MM.1S (cell line): ENCODE results near the gene CHCHD6.

Experiments
- DNase-seq: peaks from one replicate; pipeline ENCODE4 v3.0.0-alpha.2; 2015
- H2AFZ ChIP-seq: fragments of 300-600 bp; sonication (generic); 2 replicates; pipeline ENCODE4 v1.6.0; 2016; ENCODE audit warnings: antibody characterized with exemption, low read length
- H3F3A ChIP-seq: fragments of 300-600 bp; sonication (generic); 2 replicates; pipeline ENCODE4 v1.6.1; 2016; ENCODE audit warnings: mild to moderate bottlenecking, antibody characterized with exemption, low read length, moderate library complexity, mixed read lengths; ENCODE audit not compliant: insufficient read depth
- H3K27ac ChIP-seq: fragments of 300-600 bp; sonication (generic); 2 replicates; pipeline ENCODE4 v1.5.1; 2016; ENCODE audit warnings: mild to moderate bottlenecking, low read length
- H3K27me3 ChIP-seq: fragments of 300-600 bp; sonication (generic); replicated peaks from 2 replicates; pipeline ENCODE4 v1.6.0; 2016; ENCODE audit warnings: low read length; ENCODE audit not compliant: insufficient read depth
- H3K36me3 ChIP-seq: fragments of 300-600 bp; sonication (generic); replicated peaks from 2 replicates; pipeline ENCODE4 v1.6.1; 2016; ENCODE audit warnings: mild to moderate bottlenecking, low read length, mixed read lengths; ENCODE audit not compliant: insufficient read depth
- H3K4me1 ChIP-seq: fragments of 300-600 bp; sonication (generic); 2 replicates; pipeline ENCODE4 v1.6.1; 2016; ENCODE audit warnings: low read length, mixed read lengths
- H3K4me2 ChIP-seq: fragments of 300-600 bp; sonication (generic); 2 replicates; pipeline ENCODE4 v1.6.0; 2016; ENCODE audit warnings: low read depth, low read length
- H3K4me3 ChIP-seq: fragments of 300-600 bp; sonication (generic); 2 replicates; pipeline ENCODE4 v1.5.1; 2016; ENCODE audit warnings: low read length, mixed read lengths
- H3K79me2 ChIP-seq: fragments of 300-600 bp; sonication (generic); 2 replicates; pipeline ENCODE4 v1.6.1; 2016; ENCODE audit warnings: mixed run types, low read length, mixed read lengths
- H3K9ac ChIP-seq: fragments of 300-600 bp; sonication (generic); 2 replicates; pipeline ENCODE4 v1.6.1; 2016; ENCODE audit warnings: low read length, mixed read lengths
- H3K9me2 ChIP-seq: fragments of 300-600 bp; sonication (generic); replicated peaks from 2 replicates; pipeline ENCODE4 v1.6.1; 2016; ENCODE audit warnings: mild to moderate bottlenecking, low read length, mixed read lengths; ENCODE audit not compliant: insufficient read depth
- H3K9me3 ChIP-seq: fragments of 300-600 bp; sonication (generic); replicated peaks from 2 replicates; pipeline ENCODE4 v1.6.1; 2016; ENCODE audit warnings: mild to moderate bottlenecking, low read length, mixed read lengths; ENCODE audit not compliant: insufficient read depth
- H4K20me1 ChIP-seq: fragments of 300-600 bp; sonication (generic); 2 replicates; pipeline ENCODE4 v1.6.1; 2016; ENCODE audit warnings: mild to moderate bottlenecking, low read length, moderate library complexity, mixed read lengths; ENCODE audit not compliant: insufficient read depth
- EZH2 ChIP-seq: fragments of 300-600 bp; sonication (generic); optimal IDR thresholded peaks from 2 replicates; pipeline ENCODE3; 2017; ENCODE audit warnings: low read depth, mild to moderate bottlenecking, antibody characterized with exemption, low read length, mixed read lengths
- EZH2phosphoT487 ChIP-seq: fragments of 300-600 bp; sonication (generic); IDR thresholded peaks from 2 replicates; pipeline ENCODE4 v1.6.1; 2018; ENCODE audit warnings: antibody characterized with exemption, low read length
- TF ChIP-seq, protein P1 (sequence below): fragments of 300-600 bp; sonication (generic); IDR thresholded peaks from 2 replicates; pipeline ENCODE4 v1.5.1; 2016; ENCODE audit warnings: antibody characterized with exemption, low read length, mixed read lengths

CHCHD6 gene

GRCh38 chr3:126716057-126716456 is 12.0 kb downstream of the CHCHD6 start:
- H3K9ac ChIP-seq, result no peak overlapping the region
- no peak overlapping the region for H3K27ac ChIP-seq
- H3F3A ChIP-seq, result no peaks in the 10 kb centered on the region
- H3K4me1 ChIP-seq, result no peaks in the 10 kb centered on the region
- no peak overlapping the region for H2AFZ ChIP-seq
- H3K9me3 ChIP-seq, result no peaks in the 10 kb centered on the region
- H3K4me2 ChIP-seq, result no peak overlapping the region
- no peaks in the 10 kb centered on the region; the same call in 1 of the 2 replicates for H3K79me2 ChIP-seq
- H3K36me3 ChIP-seq, result no peaks in the 10 kb centered on the region
- no peaks in the 10 kb centered on the region for H3K27me3 ChIP-seq
- no peaks in the 10 kb centered on the region for H4K20me1 ChIP-seq
- H3K4me3 ChIP-seq, result no peak overlapping the region
- TF ChIP-seq EZH2, result no peak
- TF ChIP-seq, protein P1, sequence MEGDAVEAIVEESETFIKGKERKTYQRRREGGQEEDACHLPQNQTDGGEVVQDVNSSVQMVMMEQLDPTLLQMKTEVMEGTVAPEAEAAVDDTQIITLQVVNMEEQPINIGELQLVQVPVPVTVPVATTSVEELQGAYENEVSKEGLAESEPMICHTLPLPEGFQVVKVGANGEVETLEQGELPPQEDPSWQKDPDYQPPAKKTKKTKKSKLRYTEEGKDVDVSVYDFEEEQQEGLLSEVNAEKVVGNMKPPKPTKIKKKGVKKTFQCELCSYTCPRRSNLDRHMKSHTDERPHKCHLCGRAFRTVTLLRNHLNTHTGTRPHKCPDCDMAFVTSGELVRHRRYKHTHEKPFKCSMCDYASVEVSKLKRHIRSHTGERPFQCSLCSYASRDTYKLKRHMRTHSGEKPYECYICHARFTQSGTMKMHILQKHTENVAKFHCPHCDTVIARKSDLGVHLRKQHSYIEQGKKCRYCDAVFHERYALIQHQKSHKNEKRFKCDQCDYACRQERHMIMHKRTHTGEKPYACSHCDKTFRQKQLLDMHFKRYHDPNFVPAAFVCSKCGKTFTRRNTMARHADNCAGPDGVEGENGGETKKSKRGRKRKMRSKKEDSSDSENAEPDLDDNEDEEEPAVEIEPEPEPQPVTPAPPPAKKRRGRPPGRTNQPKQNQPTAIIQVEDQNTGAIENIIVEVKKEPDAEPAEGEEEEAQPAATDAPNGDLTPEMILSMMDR, result no peak
- no peak for TF ChIP-seq EZH2phosphoT487
- no peak for DNase-seq
- no peaks in the 10 kb centered on the region for H3K9me2 ChIP-seq

DNA sequence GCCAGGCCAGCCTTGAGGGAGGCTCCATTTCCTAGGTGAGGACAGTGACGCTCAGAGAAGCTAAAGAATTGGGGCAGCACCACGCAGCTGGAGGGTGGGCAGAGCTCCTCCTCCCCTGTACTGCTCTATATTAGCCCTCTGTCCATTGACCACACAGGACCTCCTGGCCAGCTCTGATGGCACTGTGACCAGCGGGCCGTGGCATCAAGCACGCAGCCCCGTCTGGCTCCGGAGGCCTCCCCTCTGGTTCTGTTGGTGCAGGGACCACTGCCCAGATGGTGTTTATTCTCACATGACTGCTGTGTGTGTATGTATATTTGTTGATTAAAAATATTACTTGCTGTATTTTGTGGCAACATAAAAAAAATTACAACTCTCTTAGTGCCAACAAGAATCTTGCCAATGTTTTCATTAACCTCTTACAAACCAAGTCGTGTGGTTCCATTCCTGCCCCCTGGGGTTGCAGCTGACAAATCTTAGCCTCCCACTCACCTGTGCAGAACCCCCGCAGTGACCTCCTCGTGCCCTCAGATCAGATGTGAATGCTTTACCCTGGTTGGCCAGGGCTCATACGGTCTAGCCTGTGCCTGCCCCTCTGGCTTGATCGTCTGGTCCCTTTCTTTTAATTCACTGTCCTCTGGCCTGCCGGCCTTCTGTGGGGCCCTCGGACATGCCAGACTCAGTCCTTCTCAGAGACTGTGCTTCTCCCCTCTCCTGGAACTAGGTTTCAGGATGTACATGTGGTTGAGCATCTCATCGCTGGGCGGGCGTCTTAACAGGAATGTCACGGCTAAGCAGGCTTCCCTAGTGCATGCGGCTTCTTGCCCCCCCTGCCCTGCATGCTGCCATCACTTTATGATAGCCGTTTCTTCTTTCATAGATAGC is 14.8 kb downstream of the CHCHD6 start:
- no peak overlapping the region for H3K4me3 ChIP-seq
- no peak overlapping the region for H3K4me2 ChIP-seq
- H3K27me3 ChIP-seq, result no peaks in the 10 kb centered on the region
- no peak overlapping the region for H3K9ac ChIP-seq
- no peaks in the 10 kb centered on the region; the same call in 1 of the 2 replicates for H3K79me2 ChIP-seq
- no peaks in the 10 kb centered on the region for H3F3A ChIP-seq
- no peak overlapping the region for H3K27ac ChIP-seq
- no peaks in the 10 kb centered on the region for H3K36me3 ChIP-seq
- TF ChIP-seq, protein P1, result no peak
- TF ChIP-seq EZH2, result no peak
- TF ChIP-seq EZH2phosphoT487, result no peak
- H4K20me1 ChIP-seq, result no peaks in the 10 kb centered on the region
- no peaks in the 10 kb centered on the region for H3K4me1 ChIP-seq
- no peak overlapping the region for H2AFZ ChIP-seq
- H3K9me2 ChIP-seq, result no peaks in the 10 kb centered on the region
- no peak for DNase-seq
- H3K9me3 ChIP-seq, result no peaks in the 10 kb centered on the region

DNA sequence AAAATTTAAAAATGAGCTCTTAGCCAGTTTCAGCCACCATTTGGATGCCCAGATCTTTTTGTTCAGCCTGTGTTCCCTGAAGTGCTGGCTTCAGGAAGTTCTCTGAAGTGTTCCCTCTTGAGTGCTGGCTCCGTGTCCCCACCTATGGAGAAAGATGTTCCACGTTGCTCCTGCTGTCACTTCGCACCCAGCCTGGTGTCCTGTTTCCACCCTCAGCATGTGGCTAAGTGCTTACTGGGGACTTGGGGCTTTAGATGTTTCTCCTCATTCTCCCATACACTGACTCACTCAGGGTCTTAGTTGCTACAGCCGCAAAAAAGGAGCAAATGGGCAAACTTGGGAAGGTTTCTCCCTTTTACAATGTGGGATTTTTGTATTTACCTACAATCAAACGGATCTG is 16.6 kb downstream of the CHCHD6 start:
- no peak for TF ChIP-seq EZH2
- TF ChIP-seq, protein P1, result no peak
- TF ChIP-seq EZH2phosphoT487, result no peak
- Histone ChIP-seq H3K9ac (no peak overlapping the region), H3K36me3 (no peaks in the 10 kb centered on the region), H3K9me3 (no peaks in the 10 kb centered on the region), H3K9me2 (no peaks in the 10 kb centered on the region), H3K4me2 (no peak overlapping the region), H3K27ac (no peak overlapping the region), H3F3A (no peaks in the 10 kb centered on the region), H3K4me3 (no peak overlapping the region), H3K27me3 (no peaks in the 10 kb centered on the region), H3K4me1 (no peaks in the 10 kb centered on the region), H2AFZ (no peak overlapping the region), H4K20me1 (no peaks in the 10 kb centered on the region), H3K79me2 (no peaks in the 10 kb centered on the region; the same call in 1 of the 2 replicates)
- no peak for DNase-seq
